ENCODE measurements around the gene LRRC14B.
A peak's percentile ranks its signal among the peaks of the same experiment; 100 is the strongest.

The LRRC14B gene

GRCh38 chr5:191036-191948 lies at the start of gene LRRC14B:
Gene LRRC14B, plus strand, starts transcription at chr5:191495. Its CDS starts 44 bp downstream, at chr5:191539.
- DNase-seq = peak; percentile 62

GRCh38 chr5:141761-142160 lies 49.5 kb upstream of the LRRC14B start:
- DNase-seq = no peak

- no peak for DNase-seq
These were observed 49.0 kb upstream of the LRRC14B start for GRCh38 chr5:142246-142810.

GRCh38 chr5:143041-143440 lies 48.3 kb upstream of the LRRC14B start:
- DNase-seq = no peak

GRCh38 chr5:144941-145340 lies 46.4 kb upstream of the LRRC14B start:
- no peak for DNase-seq

GRCh38 chr5:145585-146323 lies 45.5 kb upstream of the LRRC14B start:
- no peak for DNase-seq

- DNase-seq = no peak
These were observed 43.5 kb upstream of the LRRC14B start for GRCh38 chr5:147751-148150.

- DNase-seq = peak; percentile 94
These were observed 41.4 kb upstream of the LRRC14B start for GRCh38 chr5:149745-150485.

- DNase-seq = no peak
These were observed 40.5 kb upstream of the LRRC14B start for GRCh38 chr5:150746-151145.

- no peak for DNase-seq
These were observed 39.2 kb upstream of the LRRC14B start for GRCh38 chr5:152077-152476.

GRCh38 chr5:153256-153655 lies 38.0 kb upstream of the LRRC14B start:
- DNase-seq = no peak

GRCh38 chr5:154236-154635 lies 37.1 kb upstream of the LRRC14B start:
- DNase-seq = no peak

GRCh38 chr5:154826-155225 lies 36.5 kb upstream of the LRRC14B start:
- no peak for DNase-seq

- no peak for DNase-seq
These were observed 35.5 kb upstream of the LRRC14B start for GRCh38 chr5:155651-156410.

- no peak for DNase-seq
These were observed 34.8 kb upstream of the LRRC14B start for GRCh38 chr5:156411-157072.

GRCh38 chr5:157126-157715 lies 34.1 kb upstream of the LRRC14B start:
- DNase-seq = no peak

- no peak for DNase-seq
These were observed 33.5 kb upstream of the LRRC14B start for GRCh38 chr5:157801-158200.

GRCh38 chr5:158807-159447 lies 32.4 kb upstream of the LRRC14B start:
- DNase-seq = no peak

GRCh38 chr5:159448-160172 lies 31.7 kb upstream of the LRRC14B start:
- no peak for DNase-seq

GRCh38 chr5:160173-160510 lies 31.2 kb upstream of the LRRC14B start:
- no peak for DNase-seq

Data from NCI-H774 (cell line).